ENCODE results near the gene ZNF614.
A peak's percentile ranks its signal among the peaks of the same experiment; 100 is the strongest.
"Not testable (repeated sequence)": the region's sequence is repeated elsewhere in the genome, so short reads cannot be mapped to it uniquely, and the experiment has no call there.

The ZNF614 gene

DNA sequence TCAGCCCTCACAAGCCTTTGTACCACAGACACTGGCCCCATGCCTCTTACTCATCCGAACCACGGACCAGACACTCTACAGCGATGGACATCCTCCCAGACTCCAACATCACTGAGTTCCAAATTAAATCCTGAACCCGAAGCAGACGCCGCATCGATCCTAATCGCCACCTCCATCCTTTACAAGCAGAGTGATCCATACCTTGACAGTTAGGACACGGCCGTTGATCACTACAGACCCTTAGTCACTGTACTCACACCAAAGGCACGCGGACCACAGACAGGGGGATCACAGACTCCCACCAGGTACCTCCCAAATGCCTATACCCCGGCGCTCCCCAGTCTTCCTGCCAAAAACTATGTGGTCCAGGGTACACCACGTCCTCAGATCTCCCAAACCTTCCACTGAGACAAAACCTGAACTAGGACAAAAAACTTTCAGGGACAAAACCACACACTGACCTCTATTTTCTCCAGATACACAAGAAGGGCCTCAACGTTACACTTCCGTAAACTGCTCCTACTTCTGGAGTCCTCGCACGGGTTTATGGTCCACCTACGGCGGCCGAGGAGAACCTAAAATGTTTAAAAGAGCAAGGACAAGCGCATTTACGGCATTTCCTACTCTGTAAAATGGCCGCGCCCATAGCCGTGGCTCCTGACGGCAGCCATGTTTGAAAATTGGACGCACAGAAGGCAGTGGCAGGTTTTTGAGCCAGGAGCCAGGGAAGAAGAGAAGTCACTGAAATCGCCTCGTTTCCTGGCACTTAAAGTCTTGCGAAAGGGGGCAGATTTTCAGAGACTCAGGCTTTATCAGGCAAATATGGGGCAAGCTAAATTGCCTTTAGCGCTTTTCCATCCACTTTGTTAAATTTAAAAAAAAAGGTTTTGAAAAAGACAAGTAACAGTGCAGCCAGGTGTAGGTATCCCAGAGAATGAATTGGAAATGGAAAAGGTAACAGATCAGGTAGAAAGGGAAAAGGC lies 41.6 kb downstream of the ZNF614 start, which contains the start of gene ZNF350:
ZNF350 (minus strand) TSS at position 532 of the 983 bp plus-strand sequence. CDS start 12,480 bp downstream, outside the sequence.
- peak; percentile 69 for DNase-seq (ENCODE audit: low read depth)

DNA sequence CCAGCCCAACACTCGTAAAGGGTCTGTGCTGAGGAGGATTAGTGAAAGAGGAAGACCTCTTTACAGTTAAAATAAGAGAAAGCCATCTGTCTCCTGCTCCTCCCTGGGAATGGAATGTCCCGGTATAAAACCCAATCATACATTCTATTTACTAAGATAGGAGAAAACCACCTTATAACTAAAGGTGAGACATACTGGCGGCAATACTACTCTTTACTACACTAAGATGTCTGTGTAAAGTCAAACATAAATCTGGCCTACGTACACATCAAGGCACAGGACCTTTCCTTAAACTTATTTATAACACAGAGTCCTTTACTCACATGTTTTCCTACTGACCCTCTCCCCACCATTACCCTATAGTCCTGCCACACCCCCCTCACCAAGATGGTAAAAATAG lies 44.8 kb downstream of the ZNF614 start:
- no peak for DNase-seq (ENCODE audit: low read depth)

DNA sequence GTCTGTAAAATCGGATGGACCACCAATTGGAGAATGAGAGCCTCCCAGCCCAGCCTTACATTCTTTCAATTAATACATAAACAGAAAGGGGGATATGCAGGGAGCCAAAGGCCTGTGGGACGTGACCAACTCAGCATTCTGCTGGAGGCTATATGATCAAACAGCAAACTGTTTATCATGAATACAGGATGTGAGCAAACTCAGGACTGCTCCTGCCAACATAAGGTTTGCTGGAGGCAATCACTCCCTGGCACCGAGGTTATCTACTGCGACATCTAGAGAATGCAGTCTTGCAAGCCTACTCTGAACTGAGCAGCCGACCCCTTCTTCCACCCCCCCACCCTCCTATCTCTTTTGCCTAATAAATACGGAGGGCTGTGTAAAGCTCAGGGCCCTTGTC lies 47.3 kb downstream of the ZNF614 start:
- not testable (repeated sequence) for DNase-seq (ENCODE audit: low read depth)

DNA sequence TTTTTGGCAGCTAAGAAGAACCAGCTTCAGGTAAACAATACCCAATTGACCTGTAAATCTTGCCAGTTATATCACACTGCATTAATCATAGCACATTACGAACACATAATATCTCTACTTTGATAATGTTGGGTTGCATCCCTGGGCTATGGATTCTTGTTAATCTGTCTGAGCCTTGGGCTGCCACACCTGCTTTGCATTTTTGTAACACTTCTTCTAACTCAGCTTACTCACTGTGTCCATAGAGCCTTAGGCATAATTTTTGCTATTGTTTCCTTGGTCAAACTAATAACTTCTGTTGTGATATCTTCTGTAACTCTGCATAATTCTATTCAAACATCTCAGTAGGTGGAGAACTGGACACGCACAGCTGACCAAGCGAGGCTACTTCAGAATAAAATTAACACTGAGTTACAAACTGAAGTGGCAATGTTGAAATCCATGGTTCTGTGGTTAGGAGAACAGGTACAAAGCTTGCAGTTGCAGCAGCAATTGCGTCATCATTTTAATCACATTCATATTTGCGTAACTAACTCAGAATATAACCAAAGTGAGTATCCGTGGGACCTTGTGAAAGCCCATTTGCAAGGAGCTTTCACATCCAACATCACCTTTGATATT lies 48.0 kb downstream of the ZNF614 start:
- DNase-seq (ENCODE audit: low read depth), result no peak

DNA sequence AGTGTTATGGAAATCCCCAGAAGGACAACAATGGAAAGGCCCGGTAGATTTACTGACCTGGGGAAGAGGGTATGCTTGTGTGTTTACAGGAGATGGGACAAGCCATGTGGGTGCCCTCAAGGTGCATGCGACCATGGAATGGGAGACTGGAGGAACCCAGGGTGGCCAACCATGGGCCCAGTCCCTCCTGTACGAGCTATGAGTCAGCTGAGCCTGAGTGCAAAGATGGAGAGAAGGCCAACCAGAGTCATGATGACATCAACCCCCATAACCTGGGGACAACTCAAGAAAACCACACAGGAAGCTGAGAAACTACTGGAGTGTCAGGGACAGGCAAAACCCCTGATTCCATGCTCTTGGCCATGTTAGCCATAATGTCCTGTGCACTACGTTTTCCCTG lies 49.3 kb downstream of the ZNF614 start:
- no peak for DNase-seq (ENCODE audit: low read depth)

DNA sequence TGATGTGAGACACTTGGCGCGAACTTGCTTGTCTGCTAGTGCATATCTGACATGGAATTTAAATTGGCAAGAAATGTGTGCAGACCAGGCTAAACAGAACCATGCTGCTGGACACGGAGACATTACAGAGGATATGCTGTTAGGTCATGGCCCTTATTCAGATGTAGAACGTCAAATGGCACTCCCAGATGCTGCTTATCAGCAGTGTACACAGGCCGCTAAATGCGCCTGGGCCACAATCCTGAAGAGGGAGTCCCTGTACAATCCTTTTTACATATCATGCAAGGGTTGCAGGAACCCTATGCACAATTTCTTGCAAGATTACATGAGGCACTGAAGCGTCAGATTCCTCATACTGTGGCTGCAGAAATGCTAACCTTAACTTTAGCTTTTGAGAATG lies 50.8 kb downstream of the ZNF614 start:
- no peak for DNase-seq (ENCODE audit: low read depth)

DNA sequence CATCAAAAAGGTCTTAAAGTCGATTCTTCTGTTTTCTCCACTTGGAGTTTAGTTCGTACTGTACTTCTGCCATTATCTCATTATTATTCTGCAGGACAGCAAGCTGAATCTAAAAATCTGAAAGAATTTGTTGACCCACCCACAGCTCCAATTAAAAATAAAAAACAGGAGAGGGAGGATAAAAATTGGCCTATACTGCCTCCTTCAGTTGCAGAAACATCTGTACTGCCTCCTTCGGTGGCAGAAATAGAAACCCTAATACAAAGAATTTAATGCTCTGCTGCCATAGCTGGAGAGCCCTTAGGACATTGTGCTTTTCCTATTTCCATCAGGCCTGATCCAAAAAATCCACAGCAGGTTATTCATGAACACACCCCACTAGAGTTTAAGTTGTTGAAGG lies 51.3 kb downstream of the ZNF614 start:
- DNase-seq (ENCODE audit: low read depth), result no peak

DNA sequence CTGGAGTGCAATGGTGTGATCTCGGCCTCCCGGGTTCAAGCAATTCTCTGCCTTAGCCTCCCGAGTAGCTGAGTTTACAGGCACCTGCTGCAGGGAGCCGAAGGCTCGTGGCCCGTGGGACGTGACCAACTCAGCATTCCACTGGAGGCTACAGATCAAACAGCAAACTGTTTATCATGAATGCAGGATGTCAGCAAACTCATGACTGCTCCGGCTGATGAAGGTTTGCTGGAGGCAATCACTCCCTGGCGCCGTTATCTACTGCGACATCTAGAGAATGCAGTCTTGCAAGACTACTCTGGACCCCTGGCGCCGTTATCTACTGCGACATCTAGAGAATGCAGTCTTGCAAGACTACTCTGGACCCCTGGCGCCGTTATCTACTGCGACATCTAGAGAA lies 52.4 kb downstream of the ZNF614 start:
- DNase-seq (ENCODE audit: low read depth), result not testable (repeated sequence)

DNA sequence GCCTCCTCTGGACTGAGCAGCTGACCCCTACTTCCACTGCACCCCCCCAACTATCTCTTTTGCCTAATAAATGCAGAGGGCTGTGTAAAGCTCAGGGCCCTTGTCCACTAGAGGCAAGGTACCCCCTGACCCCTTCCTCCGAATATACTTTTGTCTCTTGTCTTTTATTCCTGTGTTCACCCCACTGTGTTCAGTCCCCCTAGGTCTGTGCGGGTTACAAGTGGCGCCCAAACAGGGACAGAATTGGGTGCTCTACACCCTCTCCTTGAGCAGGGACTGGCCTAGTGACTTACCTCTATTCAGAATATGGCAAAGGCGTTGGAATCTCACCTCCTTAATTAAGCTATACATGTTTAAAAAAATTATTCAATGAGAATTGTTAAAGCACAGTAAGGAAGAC lies 56.6 kb downstream of the ZNF614 start:
- DNase-seq (ENCODE audit: low read depth), result no peak

DNA sequence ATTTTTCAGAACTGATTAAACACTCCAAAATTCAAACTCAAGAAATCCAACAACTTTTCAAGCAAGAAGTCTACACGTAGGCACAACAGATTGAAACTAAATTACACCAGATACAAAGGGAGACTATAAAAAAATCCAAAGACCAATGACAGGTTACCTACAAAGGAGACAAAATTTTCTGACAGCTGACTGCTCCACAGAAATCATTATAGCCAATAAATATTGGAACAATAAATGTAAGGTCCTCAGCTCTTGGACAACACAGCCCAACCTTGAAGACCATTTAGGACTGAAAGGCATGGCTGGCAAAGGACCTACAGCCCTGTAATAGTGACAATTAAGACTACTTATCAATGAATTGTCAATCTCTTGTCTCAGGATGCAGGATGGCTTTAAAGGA lies 57.5 kb downstream of the ZNF614 start:
- no peak for DNase-seq (ENCODE audit: low read depth)

DNA sequence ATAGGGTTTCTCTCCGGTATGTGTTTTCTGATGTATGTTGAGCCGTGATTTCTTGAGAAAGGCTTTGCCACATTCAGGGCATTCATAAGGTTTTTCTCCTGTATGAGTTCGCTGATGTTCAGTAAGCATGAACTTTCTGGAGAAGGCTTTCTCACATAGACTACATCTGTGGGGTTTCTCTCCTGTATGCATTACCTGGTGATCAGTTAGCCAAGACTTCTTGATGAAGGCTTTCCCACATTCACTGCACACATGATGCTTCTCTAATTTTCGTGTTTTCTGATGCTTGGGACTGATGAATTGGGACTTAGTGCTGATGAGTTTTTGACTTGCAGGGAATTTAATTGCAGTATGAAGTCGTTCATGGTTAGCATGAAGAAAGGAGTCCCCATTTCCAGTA lies 62.6 kb downstream of the ZNF614 start:
- no peak for DNase-seq (ENCODE audit: low read depth)

Data from stimulated activated CD8-positive, alpha-beta memory T cell treated with anti-CD3 and anti-CD28 coated beads, Interleukin-12 subunit alpha, Interleukin-12 subunit beta, amount 100 ng/mL, for 4 hours (primary cell).